Left ventricle myocardium superior (tissue), 1 donor: ENCODE results near the gene SLC35C1. TPM values are rescaled to one million over a fixed set of nuclear protein-coding genes. Genes with fewer than 3 reads are reported as not detected.
"Not testable (repeated sequence)": the region's sequence is repeated elsewhere in the genome, so short reads cannot be mapped to it uniquely, and the experiment has no call there.

ENCODE experiments used
- ATAC-seq: fragments of 200-7000 bp; cut with Tn5 transposase; one replicate; pipeline ENCODE4 v1.9.1; 2020; ENCODE audit warnings: mild to moderate bottlenecking, moderate library complexity
- DNase-seq: peaks from one replicate; pipeline ENCODE4 v3.0.0-alpha.2; 2020
- intact Hi-C: fragments of 100-400 bp; cut with micrococcal nuclease; formaldehyde crosslinking; loops from one replicate; pipeline ENCODE4 v1.11.0; 2022
- total RNA-seq: library from RNA; stranded (reverse); fragmentation: NEBNext Ultra II Directional; extraction: Animal tissue kit (Norgen Biotek cat#: 25700); gene quantifications from one replicate; pipeline ENCODE4 v1.2.1, GENCODE V29; 2021
- donor health status: DM: no; HTN: yes; CAD: no; lungs with severe emphysema.

The SLC35C1 gene
- total RNA-seq, 1 donor from 2014 or later, result 5.1 TPM

DNA sequence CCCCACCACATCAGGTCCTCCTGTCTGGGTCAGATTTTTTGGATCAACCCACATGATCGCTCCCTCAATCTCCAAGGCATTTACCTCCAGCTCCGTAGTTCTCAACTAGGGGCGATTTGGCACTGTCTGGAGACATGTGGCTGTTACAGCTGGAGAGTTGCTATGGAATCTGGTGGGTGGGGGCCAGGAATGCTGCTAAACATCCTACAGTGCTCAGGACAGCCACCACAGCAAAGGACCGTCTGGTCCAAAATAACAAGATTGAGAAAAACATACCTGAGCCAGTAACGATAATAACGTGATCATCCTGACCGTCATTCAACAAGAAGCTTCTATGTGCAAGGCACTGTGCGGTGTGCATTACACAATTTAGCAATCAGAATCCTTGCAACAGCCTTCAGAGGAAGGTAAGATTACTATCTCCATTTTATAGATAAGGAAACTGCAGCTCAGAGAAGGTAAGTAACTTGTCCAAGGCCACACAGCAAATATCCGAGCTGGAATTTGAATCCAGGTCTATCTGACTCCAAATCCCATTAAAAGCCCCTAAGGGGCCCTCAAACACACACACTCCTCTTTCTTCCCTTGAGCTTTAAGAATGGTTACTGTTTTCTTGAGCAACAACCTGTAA is 28.0 kb downstream of the SLC35C1 start:
- no peak for ATAC-seq
- intact Hi-C loops, result no loop called here
- DNase-seq, result no peak

DNA sequence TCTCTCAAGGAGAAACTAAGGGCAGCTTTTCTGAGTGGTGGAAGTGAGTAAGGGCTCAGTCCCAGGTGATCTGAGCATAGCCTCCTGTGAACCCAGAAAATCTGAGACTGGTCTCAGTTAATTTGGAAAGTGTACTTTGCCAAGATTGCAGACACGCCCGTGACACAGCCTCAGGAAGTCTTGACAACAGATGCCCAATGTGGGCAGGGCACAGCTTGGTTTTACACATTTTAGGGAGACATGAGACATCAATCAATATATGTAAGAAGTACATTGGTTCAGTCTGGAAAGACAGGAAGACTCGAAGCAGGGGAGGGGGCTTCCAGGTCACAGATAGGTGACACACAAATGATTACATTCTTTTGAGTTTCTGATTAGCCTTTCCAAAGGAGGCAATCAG is 28.8 kb downstream of the SLC35C1 start:
- intact Hi-C loops, result no loop called here
- no peak for DNase-seq

DNA sequence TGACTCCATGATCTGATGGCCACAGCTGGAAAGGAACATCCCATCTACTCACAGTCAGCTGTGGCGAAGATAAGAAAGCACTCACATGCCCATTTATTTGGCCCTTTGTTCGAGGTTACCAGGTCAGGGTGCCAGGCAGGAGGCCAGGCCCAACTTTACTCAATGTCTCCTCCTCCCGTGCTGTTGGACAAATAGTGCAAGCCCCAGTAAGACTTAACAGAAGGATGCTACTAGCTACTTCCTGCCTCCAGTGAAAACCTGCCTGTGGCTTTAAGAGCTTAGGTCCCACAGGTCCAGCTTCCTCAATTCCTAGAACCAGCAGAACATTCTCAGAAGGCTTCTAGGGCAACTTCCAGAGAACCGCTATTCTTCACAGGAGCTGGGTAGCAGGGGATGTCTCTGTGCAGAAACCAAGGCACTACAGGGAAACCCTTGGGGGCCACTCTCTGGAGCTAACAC is 29.4 kb downstream of the SLC35C1 start:
- ATAC-seq, result no peak
- intact Hi-C loops, result no loop called here
- no peak for DNase-seq

More for the DNA sequence above, 28.8 kb downstream of the SLC35C1 start:
- no peak for ATAC-seq

DNA sequence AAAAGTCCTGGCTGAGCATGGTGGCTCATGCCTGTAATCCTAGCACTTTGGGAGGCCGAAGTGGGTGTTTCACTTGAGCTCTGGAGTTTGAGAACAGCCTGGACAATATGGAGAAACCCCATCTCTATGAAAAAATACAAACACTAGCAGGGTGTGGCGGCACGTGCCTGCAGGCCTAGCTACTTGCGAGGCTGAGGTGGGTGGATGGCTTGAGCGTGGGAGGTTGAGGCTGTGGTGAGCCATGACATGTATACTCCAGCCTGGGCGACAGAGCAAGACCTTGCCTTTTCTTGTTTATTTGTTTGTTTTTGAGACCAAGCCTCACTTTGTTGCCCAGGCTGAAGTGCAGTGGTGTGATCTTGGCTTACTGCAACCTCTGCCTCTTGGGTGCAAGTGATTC is 34.3 kb downstream of the SLC35C1 start:
- intact Hi-C loops, result no loop called here
- no peak for DNase-seq
- no peak for ATAC-seq

DNA sequence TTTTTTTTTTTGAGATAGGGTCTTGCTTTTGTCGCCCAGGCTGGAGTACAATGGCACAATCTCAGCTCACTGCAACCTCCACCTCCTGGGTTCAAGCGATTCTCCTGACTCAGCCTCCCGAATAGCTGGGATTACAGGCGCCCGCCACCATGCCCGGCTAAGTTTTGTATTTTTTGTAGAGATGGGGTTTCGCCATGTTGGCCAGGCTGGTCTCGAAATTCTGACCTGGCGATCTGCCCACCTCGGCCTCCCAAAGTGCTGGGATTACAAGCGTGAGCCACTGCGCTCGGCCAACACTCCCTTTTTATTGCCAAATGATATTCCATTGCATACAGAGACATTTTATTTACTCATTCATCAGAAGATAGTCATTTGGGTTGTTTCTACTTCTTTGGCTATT is 35.3 kb downstream of the SLC35C1 start:
- ATAC-seq, intact Hi-C loops, DNase-seq: not testable (repeated sequence)

DNA sequence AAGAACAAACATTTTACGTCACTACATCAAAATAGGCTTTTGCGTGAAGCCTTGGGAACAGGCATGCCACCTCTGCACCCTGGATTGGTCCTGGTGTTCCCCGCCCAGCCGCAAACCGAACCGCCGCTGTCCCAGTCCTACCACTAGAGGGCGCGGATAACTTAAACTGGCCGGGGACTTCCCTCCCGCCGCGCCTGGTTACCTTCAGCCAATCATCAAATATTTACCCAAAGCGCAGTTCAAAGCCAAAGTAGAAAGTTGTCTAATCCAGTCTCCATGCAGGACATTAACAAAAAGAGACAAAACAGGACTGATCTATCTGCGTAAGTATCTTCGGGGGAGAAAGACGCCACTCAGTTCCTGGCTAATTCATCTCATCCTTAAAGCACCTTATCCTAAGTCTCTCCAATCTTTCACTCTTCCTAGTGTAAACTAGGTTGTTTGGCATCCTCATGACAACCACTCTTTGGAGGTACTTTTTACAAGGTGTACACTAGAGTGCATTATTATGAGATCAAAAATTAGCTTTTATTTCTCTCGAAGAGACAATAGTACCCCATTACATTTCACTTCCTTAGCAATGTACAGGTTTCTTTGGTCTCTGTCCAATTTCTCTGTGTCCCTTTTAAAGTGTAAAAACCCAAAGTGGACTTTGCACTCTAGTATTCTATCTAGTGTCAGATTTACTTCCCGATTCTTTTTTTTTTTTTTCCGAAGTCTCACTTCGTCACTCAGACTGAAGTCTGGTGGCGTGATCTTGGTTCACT is 38.4 kb downstream of the SLC35C1 start:
- ATAC-seq (peak; percentile 35), DNase-seq (peak; percentile 93)
- intact Hi-C loops, result no loop called here

DNA sequence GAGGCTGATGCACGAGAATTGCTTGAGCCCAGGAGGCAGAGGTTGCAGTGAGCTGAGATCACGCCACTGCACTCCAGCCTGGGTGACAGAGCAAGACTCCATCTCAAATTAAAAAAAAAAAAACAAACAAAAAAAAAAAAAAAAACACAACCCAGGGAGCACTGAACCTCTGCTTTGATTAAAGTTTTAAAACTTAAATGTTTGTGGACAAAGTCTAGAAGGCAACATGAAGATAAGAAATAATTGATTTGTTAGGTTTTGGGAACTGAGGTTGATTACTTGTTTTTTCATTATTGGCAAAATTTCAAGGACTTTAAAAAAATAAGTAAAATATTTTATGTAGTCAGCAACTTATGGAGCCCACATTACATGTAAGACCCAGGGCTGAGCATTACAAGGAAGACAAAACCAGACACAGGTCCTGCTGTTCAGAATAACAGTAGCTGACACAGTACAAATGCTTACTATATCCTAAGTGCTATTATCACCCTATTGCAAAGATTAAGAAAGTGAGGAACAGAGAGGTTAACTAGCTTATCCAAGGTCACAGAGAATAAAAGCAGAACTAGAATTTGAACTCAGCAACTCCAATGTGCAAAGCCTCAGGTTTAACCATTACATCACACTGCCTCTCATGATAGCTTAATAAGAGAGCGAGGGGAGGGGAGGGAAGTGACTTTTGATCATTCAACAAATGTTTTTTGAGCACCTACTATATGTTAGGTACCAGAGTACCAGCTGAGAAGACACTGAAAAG is 40.1 kb downstream of the SLC35C1 start:
- intact Hi-C loops, result no loop called here
- no peak for ATAC-seq
- no peak for DNase-seq

DNA sequence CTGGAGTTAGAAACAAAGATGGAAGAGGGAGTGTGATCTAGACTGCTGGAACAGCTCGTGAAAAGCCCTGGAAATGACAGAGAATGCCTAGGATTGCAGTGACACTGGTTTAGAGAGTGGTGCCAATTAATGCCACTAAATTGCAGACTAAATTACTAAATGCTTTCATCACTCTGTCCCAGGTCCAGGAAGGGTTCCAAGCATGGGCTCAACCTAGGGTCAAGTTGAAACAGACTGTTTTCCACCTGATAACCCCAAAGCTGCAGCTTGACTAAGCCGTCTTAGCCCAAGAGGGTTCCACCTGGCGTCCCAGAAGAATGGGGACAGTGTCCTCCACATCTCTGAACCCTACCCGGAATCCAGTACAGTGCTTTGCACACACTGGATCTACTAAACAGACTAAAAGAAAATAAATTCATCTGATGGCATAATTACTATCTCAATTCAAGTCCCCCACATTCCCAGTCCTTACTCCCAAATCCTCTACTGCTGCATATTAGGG is 41.3 kb downstream of the SLC35C1 start:
- ATAC-seq, result no peak
- intact Hi-C loops, result no loop called here

DNA sequence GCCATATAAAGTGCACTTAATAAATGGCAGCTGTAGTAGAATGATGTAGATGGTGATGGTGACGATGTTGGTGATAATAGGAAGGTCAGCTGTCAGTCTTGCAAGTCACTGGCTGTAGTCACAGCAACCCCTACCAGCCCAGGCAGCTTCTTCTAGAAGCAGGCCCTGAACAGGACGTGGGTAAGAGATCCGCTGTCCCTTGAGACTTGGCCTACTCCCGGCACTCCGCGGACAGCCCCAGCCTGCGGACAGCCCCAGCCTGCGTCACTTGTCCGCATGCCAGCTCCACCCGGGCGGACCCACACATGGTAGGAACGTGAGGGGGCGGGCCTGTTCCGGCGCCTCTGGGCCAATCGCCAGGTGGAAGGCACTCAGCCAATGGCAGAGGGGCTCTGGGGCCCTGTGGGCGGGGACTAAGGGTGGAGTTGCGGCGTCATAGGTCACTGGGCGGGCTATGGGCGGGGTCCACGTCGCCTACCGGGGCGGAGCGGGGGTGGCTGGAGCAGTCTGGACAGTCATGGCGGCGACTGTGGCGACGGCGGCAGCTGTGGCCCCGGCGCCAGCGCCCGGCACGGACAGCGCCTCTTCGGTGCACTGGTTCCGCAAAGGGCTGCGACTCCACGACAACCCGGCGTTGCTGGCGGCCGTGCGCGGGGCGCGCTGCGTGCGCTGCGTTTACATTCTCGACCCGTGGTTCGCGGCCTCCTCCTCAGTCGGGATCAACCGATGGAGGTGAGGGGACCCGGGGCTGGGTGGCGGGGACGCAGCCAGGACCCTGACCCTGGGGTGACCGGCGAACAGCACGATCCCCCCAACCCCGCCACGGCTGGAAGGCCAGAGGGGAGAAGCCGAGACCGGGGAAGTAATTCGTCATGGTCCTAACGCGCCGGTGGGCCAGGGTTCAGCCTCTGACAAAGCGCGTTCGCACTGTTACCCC is 42.3 kb downstream of the SLC35C1 start, which contains the start of gene CRY2:
Gene CRY2, plus strand, starts transcription at position 502 of the 937 bp plus-strand sequence. Its CDS starts 16 bp downstream, at position 518.
- intact Hi-C loops, result no loop called here
- DNase-seq (peak; percentile 100), ATAC-seq (peak; percentile 95)

More for the DNA sequence above, 41.3 kb downstream of the SLC35C1 start:
- no peak for DNase-seq

DNA sequence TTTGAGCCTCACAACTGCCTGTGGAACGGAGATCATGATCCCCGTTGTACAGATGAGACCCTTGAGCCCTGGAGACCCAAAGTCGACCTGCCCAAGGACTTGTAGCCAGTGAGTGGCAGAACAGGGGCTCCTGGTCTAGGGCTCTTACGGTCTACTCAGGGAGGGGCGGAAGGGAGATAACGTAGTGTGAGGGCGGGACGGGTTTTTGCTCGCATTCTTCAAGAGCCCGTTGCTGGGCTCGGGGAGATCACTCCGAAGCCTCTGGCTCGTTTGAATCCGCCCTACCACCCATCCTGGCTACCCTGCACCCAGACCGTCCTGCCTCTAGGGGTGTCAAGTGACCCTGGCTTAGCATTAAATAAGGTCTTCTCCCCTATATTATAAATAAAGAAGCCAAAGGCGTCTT is 43.0 kb downstream of the SLC35C1 start:
- intact Hi-C loops, result no loop called here
- DNase-seq, result peak; percentile 43

DNA sequence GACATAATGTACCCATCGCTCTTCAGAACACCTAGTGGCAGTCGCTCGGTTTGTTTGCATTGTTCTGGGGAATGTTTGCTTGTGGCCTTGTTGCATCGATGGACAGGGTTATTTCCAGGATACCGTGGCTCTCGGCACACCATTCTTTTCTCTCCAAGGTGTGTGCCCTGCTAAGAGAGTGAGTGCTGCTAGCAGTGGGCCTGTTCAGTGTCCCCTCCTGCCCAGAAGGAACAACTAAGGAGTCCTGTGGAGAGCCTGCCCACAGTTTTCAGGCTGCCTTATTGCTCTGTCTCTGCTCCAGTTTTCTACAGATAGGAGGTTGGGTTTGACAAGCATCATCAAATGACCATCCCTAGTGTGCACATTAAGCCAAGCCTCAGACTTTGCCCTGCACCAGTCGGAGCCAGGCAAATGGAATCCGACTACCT is 43.7 kb downstream of the SLC35C1 start:
- intact Hi-C loops, result no loop called here
- ATAC-seq (no peak), DNase-seq (no peak)

More for the DNA sequence above, 43.0 kb downstream of the SLC35C1 start:
- peak; percentile 28 for ATAC-seq

DNA sequence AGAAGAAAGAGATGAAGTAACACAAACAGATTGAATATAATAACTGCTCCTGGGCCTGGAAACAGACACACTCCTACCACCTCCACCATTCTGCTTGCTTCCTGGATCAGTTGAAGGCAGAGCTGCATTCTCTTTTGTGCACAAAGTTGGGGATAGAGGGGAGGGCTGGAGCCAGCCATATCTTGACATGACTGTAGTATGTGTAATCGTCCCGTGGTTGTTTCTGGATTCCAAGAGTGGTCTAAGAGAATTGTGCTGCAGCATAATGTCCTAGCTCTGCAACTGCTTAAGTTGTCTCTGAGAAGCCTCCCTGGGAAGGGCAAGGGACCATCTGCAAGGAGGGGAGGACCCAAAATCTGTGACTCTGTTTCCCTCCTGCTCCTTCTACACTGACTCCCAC is 45.5 kb downstream of the SLC35C1 start:
- DNase-seq (no peak), ATAC-seq (no peak)
- intact Hi-C loops, result no loop called here

DNA sequence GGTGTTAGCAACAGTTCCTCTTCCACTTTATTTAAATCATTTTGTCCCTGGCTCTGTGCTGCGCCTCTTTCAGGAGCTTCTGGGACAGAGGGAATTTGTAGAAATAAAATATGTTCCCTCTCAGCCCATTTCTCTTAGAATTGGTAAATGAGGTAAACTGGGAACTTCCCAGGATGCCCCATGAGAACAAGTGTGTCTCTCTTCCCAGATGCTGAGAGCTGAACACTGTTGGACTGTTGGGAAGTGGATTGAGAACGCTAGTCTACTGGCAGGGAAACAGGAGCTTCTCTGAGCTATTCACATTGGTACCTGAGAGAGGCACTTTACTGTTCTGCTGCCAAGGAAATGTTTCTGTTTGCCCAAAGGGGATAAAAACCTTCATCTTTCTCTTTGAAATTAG is 46.3 kb downstream of the SLC35C1 start:
- intact Hi-C loops, result no loop called here
- ATAC-seq (no peak), DNase-seq (no peak)

DNA sequence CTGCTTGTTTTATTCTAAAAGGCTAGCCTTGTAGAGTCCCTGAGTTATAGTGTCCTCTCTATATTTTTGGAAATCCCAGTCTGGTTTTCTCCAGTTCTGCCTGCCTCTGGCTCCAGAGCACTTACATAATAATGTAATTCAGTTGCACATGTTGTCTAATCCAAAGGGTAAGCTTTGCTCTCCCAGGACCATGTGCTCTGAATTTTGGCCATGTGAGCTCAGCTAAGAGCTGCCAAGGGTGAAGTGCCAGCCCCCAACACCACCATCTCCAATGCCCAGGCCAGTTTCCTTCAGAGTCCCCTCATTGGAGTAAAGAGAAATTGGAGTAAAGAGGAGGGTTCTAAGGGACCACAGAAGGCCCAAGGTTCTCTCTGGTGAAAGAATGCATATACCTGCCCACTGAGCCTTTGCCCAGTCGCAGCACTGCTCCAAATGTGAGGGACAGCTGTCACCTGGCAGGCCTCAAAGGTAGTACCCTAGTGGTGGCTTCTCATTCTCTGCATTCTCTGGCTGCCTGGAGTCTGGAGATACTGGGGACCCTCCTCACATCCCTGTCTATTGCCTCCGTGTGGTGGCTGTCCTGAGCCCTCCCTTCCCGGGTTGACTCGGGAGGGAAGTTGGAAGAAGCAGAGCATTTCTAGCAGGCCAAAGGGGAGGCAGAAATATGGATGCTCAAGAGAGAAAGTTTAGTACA is 47.2 kb downstream of the SLC35C1 start:
- ATAC-seq, result peak; percentile 26
- intact Hi-C loops, result no loop called here
- peak; percentile 52 for DNase-seq

DNA sequence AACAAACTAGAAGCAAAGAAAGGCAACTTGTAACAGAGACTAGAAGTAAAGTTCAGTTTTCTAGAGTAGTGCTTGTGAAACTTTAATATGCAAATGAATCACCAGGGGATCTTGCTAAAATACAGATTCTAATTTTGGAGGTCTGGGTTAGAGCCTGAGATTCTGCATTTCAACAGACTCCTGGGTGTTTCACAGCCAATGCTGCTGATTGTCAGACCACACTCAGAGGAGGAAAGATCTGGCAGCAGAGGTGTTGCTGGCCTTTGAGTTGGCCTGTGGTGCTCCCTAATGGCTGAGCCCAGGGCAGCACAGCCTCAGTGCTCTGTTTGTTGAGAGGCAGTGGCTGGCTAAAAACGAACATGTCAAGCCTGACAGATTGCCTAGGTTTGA is 47.8 kb downstream of the SLC35C1 start:
- peak; percentile 78 for DNase-seq

DNA sequence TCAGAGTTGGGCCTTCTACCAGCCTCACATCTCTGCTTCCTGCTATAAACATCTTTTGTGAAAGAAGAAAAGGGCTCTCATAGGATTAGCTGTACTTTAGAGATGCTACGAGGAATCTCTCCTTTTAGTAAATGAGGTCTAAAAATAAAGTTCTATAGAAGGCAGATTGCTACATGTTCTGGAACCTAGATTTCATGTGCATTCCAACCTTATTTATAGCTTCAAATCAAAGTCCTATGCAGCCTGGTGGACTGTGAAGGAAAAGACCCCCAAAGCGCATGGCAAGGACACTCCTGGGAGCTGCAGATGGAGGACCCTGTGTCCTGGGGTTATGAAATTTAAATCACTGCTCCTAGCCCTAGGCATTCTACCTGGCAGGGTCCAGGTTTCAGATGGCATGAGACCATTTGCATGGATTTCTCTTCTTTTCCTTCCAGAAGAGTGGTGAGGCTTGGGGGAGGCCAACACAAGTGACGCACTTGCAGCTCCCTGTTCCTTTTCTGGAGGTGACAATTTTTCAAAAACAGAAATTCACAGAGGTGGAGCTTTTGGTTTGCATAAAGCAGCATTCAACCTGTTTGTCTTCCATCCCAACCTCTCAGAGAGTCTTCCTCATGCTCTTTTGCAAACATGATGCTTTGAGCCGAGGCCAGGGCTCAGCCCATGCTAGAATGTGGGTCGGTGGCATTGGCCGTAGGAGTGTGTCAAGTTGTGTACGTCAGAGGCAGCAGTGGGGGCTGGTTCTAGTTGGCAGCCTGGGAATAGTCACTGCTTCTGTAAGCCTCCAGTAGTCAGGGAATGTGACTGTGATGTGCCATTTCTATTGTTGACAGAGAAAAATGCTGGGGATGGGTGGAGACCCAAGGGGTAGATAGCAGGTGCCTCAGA is 48.6 kb downstream of the SLC35C1 start:
- intact Hi-C loops, result no loop called here
- peak; percentile 72 for ATAC-seq
- DNase-seq, result peak; percentile 83

More for the DNA sequence above, 47.8 kb downstream of the SLC35C1 start:
- ATAC-seq, result peak; percentile 80
- intact Hi-C loops, result no loop called here

DNA sequence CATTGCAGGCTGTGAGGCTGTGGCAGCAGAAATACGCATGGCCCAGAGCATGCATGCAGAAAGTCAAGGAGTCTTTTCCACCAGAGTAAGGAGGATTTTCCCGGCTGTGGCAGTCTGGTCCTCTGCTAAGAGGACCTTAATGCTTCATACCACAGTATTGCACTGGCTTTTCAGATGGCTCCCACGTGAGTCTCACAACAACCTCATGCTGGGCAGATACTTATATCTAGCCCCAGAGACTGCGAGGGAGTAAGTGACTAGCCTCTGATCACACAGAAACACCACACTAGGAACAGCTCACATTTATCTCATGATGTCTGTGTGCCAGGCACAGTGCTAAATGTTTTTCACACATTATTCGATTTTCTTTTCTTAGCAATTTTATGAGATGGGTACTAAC is 50.4 kb downstream of the SLC35C1 start:
- intact Hi-C loops, result no loop called here
- DNase-seq (no peak), ATAC-seq (no peak)
